GM21619 (cell line): Measurements from ENCODE around the gene TESPA1.
A peak's percentile ranks its signal among the peaks of the same experiment; 100 is the strongest.

Experiments used
- ATAC-seq: cut with Tn5 transposase; IDR thresholded peaks from one replicate; pipeline ENCODE4 v1.9.1; 2021; ENCODE audit not compliant: unreplicated experiment

Gene TESPA1

DNA sequence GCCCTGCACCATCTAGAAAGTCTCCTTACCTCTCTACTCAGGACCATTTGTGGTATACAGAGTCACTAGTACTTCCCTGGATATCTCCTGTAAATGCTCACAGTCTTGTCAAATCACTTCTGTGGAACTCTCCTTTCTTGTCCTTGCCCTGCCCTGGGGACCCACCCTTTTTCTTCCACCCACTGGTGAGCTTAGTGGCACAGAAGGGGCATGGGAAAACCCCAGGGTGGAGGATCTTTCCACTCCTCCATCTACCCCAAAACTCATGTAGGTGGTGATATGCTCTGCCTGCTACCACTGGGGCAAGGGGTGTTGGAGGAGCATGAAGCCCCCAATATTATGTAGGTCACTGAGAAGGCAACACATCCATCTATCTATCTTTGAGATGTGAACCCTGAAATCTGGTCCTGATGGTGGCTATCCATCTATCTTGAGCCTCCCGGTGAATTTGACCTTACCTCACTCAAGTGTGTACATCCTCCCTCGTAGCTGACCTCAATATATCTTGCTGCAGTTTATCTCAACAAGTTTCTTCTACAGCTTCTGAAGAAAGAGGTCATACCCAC is 943 bp downstream of the TESPA1 start:
- no peak for ATAC-seq

- ATAC-seq = no peak
Measured at GRCh38 chr12:54981796-54982195, 2.8 kb downstream of the TESPA1 start.

GRCh38 chr12:54980341-54980740 is 4.2 kb downstream of the TESPA1 start:
- ATAC-seq = no peak

- no peak for ATAC-seq
Measured at GRCh38 chr12:54977857-54978256, 6.7 kb downstream of the TESPA1 start.

DNA sequence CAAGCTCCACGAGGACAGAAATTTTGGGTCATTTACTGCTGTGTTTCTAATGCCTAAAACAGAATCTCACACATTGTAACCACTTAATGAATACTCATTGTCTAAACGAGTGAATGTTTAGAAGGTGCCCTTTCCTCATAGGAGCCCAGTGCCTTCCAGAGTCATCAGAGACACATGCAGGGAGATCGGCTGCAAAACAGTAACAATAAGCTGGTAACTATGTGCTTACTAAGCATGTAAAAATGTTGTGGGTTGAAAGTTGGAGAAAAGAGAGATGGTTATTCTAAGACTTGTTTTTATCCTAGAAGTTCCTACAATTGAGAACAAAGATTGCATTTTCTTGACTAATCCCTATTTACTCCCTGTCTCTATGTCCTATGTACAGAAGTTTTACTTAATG is 7.4 kb downstream of the TESPA1 start:
- no peak for ATAC-seq

DNA sequence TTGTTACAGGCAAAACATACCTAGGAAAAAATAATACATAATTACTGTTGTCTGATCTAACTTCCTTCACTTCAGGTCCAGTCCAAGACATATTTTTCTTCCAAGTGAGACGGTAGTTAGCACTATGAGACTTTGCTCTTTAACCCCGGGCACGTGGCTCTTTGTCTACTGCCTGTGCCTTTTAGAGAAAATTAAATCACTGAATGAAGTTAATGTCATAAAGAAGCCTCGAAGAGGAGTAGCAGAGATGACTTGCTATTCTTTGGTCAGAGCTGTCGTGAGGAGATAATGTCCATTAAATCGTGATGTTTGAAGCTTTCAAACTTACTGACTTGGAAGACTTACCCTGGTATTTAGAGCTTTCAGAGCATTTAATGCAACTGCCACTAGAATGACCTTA is 8.7 kb downstream of the TESPA1 start:
- no peak for ATAC-seq

- ATAC-seq = no peak
Measured at GRCh38 chr12:54975272-54975671, 9.3 kb downstream of the TESPA1 start.

GRCh38 chr12:54974279-54974678 is 10.3 kb downstream of the TESPA1 start:
- ATAC-seq = no peak

DNA sequence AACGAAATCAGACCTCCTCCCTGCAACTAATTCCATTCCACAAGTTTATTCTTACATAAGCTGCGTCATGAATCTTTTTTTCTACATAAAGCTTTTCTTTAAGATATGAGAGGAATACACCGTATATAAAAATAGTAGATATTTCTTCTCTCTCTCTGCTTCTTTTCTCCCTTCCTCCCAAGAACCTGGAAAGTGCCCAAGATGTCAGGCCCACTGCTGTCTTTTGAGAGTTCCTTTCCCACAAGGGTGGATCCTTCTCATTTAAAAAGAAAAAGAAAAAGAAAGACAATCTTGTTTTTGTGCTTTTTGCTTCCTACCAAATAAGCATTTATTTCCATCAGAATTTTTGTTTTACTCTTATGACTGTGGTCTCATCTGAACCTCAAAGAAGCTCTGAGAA is 11.0 kb downstream of the TESPA1 start:
- ATAC-seq = no peak

- no peak for ATAC-seq
Measured at GRCh38 chr12:54970741-54971140, 13.8 kb downstream of the TESPA1 start.

DNA sequence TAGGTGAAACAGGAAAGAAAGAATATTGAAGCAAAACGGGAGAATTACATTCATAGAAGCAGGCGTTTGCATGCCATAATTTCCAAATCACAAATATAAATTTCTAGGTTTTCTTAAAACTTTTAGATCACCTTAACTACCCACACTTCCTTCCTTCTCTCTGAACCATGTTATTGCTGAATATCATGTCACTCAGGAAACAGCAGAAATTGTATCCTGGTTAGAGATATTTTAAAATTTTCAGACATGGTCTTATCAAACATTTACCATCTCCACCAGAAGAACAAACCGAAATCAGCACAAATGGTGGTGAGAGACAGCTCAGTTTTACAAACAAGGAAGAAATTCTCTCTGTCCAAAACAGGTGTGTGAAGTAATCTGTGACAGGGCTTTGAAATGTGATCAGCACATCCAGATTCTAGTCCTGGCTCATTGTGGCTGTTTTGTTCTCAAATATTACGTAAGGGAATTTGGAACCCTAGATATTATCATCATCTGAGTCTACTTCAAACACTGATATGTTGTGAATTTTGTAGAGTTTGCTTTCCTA is 16.3 kb downstream of the TESPA1 start:
- ATAC-seq = no peak

DNA sequence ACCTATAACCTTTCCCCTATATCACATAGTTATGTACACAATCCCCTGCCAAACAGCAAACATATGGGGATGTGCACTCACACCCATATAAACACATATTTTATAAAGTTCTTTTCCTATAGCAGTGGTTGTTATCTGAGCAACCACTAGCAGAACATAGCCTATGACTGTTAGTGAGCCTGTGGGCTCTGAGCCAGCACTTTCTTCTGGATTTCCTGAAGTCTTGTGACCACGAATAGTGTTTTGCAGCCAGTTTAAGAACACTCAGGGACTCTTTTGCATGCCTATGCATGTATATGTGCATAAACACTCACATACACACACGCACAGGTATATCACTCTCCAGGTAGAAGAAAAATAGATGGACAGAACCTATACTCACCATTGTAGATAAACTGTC is 17.1 kb downstream of the TESPA1 start:
- no peak for ATAC-seq

DNA sequence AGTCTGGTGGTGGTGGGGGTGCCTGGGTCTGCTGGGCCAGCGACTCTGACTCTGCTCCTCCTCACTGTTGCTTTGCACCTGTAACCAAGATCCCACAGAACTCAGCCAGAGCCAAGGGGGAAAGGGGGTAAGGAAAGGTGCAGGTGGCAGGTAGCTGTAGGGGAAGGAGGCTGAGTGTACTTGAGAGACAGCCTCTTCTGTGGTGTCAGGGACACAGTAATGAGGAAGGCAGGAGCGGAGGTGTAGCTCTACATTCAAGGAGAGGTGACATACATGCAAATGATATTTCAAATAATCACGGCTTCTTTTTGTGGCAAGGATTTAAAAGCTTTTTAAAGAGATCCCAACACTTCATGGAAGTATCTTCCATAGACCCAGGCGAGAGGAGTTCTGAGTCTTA is 23.4 kb downstream of the TESPA1 start:
- ATAC-seq = no peak

DNA sequence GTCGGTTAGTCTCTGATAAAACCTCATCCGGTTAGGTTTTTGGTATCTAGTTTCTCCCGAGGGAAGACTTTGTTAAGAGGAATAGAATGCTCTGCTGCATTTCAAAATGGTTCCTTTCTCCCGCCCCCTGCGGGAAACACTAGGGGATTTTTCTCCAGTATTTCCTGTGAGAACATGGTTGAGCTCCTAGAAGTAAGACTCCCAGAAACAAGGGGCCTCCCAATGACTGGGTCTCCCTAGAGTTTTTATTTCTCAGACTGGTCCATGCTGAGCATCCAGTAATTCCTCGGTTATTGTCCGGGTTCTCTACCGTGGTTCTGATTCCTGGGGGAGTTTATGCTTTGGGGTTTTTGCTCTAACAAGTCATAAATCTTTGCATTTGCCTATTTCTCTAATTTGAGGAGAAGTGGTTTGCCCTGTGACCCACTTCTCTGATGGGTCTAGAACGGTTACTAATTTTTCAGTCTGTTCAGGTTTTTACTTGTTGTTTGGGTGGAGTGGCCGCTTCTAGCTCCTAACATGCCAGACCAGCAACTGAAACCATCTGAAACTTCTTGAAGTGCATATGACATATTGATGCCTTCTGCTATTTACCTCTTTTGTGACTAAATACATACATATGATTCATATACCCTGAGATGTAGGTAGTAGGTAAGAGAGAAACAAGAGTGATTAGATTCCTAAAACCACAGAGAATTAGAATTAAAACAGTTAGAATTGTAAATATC is 25.1 kb downstream of the TESPA1 start:
- peak; percentile 56 for ATAC-seq

DNA sequence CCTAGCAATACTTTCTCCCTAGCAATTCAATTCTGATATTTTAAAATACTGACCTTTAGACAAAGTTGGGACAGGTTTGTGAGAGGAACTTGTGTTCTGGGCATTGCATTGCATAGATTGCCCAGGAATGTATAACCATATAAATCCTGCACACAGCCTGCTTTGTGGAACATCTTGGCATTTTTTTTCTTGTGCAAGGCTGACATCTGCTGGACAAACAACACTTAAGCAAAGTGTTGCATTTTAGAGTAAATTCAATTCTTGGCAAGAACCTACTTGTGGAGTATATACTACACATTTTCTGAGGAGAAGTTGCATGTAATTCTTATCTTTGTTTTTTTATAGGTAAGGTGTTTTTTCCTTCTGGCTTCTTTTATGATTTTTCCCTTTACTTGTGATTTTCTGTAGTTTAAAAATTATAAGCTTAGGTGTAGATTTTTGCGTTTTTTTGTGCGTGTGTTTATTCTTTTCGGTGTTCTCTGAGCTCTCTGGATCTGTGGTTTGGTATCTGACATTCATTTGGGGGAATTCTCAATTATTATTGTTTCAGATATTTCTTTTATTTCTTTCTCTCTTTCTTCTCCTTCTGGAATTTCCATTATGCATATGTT is 26.4 kb downstream of the TESPA1 start:
- ATAC-seq = no peak

- ATAC-seq = no peak
Measured at GRCh38 chr12:54956818-54957641, 27.5 kb downstream of the TESPA1 start.

DNA sequence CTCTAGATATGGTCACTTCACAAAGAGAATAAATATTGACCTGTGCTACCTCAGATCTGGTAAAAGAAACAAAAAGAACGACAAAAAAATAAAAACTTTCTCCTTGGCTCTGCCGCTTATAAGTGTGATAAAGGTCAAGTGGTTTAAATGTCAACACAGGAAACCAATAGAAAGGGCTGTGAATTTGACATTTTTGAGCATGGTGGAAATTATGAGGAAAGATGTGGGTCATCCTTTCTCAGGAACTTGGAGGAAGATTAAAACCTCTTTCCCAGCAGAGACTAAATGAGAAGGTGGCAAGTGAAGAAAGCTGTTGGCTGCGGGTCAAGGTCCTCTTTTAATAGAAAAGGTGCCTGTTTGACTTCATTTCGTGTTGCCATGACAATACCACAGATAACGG is 28.2 kb downstream of the TESPA1 start:
- no peak for ATAC-seq

DNA sequence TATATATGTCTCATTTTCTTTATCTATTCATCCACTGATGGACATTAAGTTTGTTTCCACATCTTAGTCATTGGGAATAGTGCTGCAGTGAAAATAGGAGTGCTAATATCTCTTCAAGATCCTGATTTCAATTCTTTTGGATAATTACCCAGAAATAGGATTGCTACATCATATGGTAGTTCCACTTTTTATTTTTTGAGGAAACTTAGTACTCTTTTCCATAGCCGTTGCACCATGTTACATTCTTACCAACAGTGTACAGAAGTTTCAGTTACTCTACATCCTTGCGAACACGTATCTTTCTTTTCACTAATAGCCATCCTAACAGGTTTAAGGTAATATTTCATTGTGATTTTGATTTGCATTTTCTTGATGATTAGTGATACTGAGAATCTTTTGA is 29.8 kb downstream of the TESPA1 start:
- ATAC-seq = no peak

DNA sequence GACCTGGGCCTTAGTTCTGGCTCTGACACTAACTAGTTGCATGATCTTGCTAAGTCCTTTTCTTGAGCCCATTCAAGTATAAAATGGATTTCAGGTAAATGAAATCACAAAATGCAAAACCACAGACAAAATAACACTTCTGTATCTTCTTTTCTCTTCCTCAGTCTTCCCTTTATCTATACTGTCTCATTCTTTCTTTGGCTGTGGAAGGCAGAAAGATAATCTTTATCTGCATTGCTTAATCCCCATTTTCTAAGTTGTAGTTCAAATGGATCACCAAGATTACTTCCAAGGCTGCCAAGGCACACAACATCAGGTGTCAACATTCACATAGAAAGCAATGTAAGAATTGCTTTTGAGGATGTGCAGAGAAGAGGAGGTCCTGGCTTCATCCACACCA is 30.3 kb downstream of the TESPA1 start:
- ATAC-seq = no peak

- no peak for ATAC-seq
Measured at GRCh38 chr12:54950071-54950727, 34.4 kb downstream of the TESPA1 start.
